H9 (cell line): ENCODE data around the gene CELSR2. TPM values are rescaled to one million over a fixed set of nuclear protein-coding genes. Genes with fewer than 3 reads are reported as not detected.

Experiments
- DNase-seq: peaks from one replicate; pipeline ENCODE4 v3.0.0-alpha.2; 2017
- H2AFZ ChIP-seq: one replicate; pipeline ENCODE4 v1.6.1; 2013; ENCODE audit warnings: mild to moderate bottlenecking, low read length, control low read depth, moderate library complexity
- H2AK5ac ChIP-seq: 2 replicates; pipeline ENCODE4 v1.6.1; 2013; ENCODE audit warnings: low read length, control low read depth, mixed read lengths; ENCODE audit not compliant: insufficient read length
- H2BK120ac ChIP-seq: one replicate; pipeline ENCODE4 v1.6.1; 2013; ENCODE audit warnings: low read depth, mild to moderate bottlenecking, low read length, control low read depth, inconsistent platforms; ENCODE audit not compliant: poor library complexity, severe bottlenecking
- H2BK12ac ChIP-seq: 2 replicates; pipeline ENCODE4 v1.6.1; 2013; ENCODE audit warnings: low read length, control low read depth, mixed read lengths, low read depth; ENCODE audit not compliant: insufficient read length
- H2BK15ac ChIP-seq: 2 replicates; pipeline ENCODE4 v1.6.1; 2013; ENCODE audit warnings: low read depth, low read length, control low read depth
- H2BK20ac ChIP-seq: one replicate; pipeline ENCODE4 v1.6.1; 2013; ENCODE audit warnings: low read depth, mild to moderate bottlenecking, low read length, control low read depth, inconsistent platforms; ENCODE audit not compliant: poor library complexity, severe bottlenecking
- H2BK5ac ChIP-seq: 2 replicates; pipeline ENCODE4 v1.6.1; 2013; ENCODE audit warnings: low read length, control low read depth, mixed read lengths; ENCODE audit not compliant: insufficient read length
- H3K14ac ChIP-seq: 2 replicates; pipeline ENCODE4 v1.6.1; 2013; ENCODE audit warnings: low read length, control low read depth; ENCODE audit not compliant: insufficient read depth
- H3K18ac ChIP-seq: 2 replicates; pipeline ENCODE4 v1.6.1; 2013; ENCODE audit warnings: low read depth, mild to moderate bottlenecking, mixed read lengths, low read length, control low read depth; ENCODE audit not compliant: insufficient read length
- H3K23ac ChIP-seq: 2 replicates; pipeline ENCODE4 v1.6.1; 2013; ENCODE audit warnings: low read length, control low read depth, mixed read lengths, low read depth; ENCODE audit not compliant: insufficient read length
- H3K23me2 ChIP-seq: 2 replicates; pipeline ENCODE4 v1.6.1; 2013; ENCODE audit warnings: low read depth, mild to moderate bottlenecking, mixed read lengths, low read length, control low read depth; ENCODE audit not compliant: insufficient read length, poor library complexity, severe bottlenecking
- H3K27ac ChIP-seq: 2 replicates; pipeline ENCODE4 v1.5.1; 2013; ENCODE audit warnings: low read length, control low read depth, mixed read lengths, low read depth; ENCODE audit not compliant: insufficient read length
- H3K27me3 ChIP-seq: 2 replicates; pipeline ENCODE4 v1.6.1; 2013; ENCODE audit warnings: low read length, control low read depth, inconsistent platforms; ENCODE audit not compliant: insufficient read depth
- H3K4ac ChIP-seq: 2 replicates; pipeline ENCODE4 v1.6.1; 2013; ENCODE audit warnings: low read depth, mild to moderate bottlenecking, control low read depth, inconsistent platforms, low read length, moderate library complexity
- H3K4me1 ChIP-seq: 2 replicates; pipeline ENCODE4 v1.6.1; 2013; ENCODE audit warnings: low read length, control low read depth, inconsistent platforms; ENCODE audit not compliant: insufficient read depth
- H3K4me2 ChIP-seq: 2 replicates; pipeline ENCODE4 v1.6.1; 2013; ENCODE audit warnings: low read length, control low read depth, mixed read lengths; ENCODE audit not compliant: insufficient read length, insufficient read depth
- H3K56ac ChIP-seq: 2 replicates; pipeline ENCODE4 v1.6.1; 2013; ENCODE audit warnings: low read depth, mild to moderate bottlenecking, mixed read lengths, low read length, control low read depth; ENCODE audit not compliant: insufficient read length
- H3K79me1 ChIP-seq: 2 replicates; pipeline ENCODE4 v1.6.1; 2013; ENCODE audit warnings: low read depth, mild to moderate bottlenecking, moderate library complexity, low read length, control low read depth, inconsistent platforms; ENCODE audit not compliant: insufficient read depth, poor library complexity, severe bottlenecking
- H3K79me2 ChIP-seq: 2 replicates; pipeline ENCODE4 v1.6.1; 2013; ENCODE audit warnings: low read length, control low read depth, inconsistent platforms; ENCODE audit not compliant: insufficient read depth
- H3K9ac ChIP-seq: 2 replicates; pipeline ENCODE4 v1.6.1; 2013; ENCODE audit warnings: low read length, control low read depth, mixed read lengths; ENCODE audit not compliant: insufficient read length; ENCODE audit errors: extremely low read depth
- H3K9me3 ChIP-seq: one replicate; pipeline ENCODE4 v1.6.1; 2013; ENCODE audit warnings: low read depth, low read length, inconsistent platforms; ENCODE audit not compliant: control insufficient read depth
- H3T11ph ChIP-seq: one replicate; pipeline ENCODE4 v1.6.1; 2013; ENCODE audit warnings: mild to moderate bottlenecking, low read length, control low read depth, inconsistent platforms
- H4K20me1 ChIP-seq: one replicate; pipeline ENCODE4 v1.6.1; 2013; ENCODE audit not compliant: control insufficient read depth, insufficient read length, insufficient read depth
- H4K5ac ChIP-seq: 2 replicates; pipeline ENCODE4 v1.6.1; 2013; ENCODE audit warnings: low read depth, mild to moderate bottlenecking, mixed read lengths, low read length, control low read depth; ENCODE audit not compliant: insufficient read length
- H4K8ac ChIP-seq: replicated peaks from 2 replicates; pipeline ENCODE4 v1.6.1; 2013; ENCODE audit warnings: low read length, control low read depth, mixed read lengths, low read depth; ENCODE audit not compliant: insufficient read length
- H4K91ac ChIP-seq: 2 replicates; pipeline ENCODE4 v1.6.1; 2013; ENCODE audit warnings: low read depth, mild to moderate bottlenecking, moderate library complexity, mixed read lengths, low read length, control low read depth; ENCODE audit not compliant: insufficient read length
- H3K27ac Mint-ChIP-seq, 3 experiments: 2 replicates in 2 of 3; 3 replicates in 1 of 3; pipeline ENCODE4 v1.8.0; 2020 to 2021; ENCODE audit warnings: mixed read lengths in 3 of 3, mild to moderate bottlenecking in 1 of 3, moderate library complexity in 1 of 3
- H3K27me3 Mint-ChIP-seq: 2 replicates; pipeline ENCODE4 v1.8.0; 2021; ENCODE audit warnings: low read depth, mild to moderate bottlenecking, moderate library complexity, mixed read lengths
- H3K36me3 Mint-ChIP-seq, 3 experiments: 2 replicates in 2 of 3; 3 replicates in 1 of 3; pipeline ENCODE4 v1.8.0; 2020 to 2021; ENCODE audit warnings: low read depth in 3 of 3, mixed read lengths in 3 of 3; ENCODE audit not compliant: insufficient read depth in 1 of 3
- H3K4me1 Mint-ChIP-seq, 2 experiments: 2 replicates each; pipeline ENCODE4 v1.8.0; 2020; ENCODE audit warnings: mixed read lengths in 2 of 2
- H3K4me3 Mint-ChIP-seq, 2 experiments: 2 replicates in 1 of 2; 3 replicates in 1 of 2; pipeline ENCODE4 v1.8.0; 2020 to 2021; ENCODE audit warnings: mild to moderate bottlenecking in 2 of 2, mixed read lengths in 2 of 2, moderate library complexity in 1 of 2
- H3K9me3 Mint-ChIP-seq, 2 experiments: 2 replicates in 1 of 2; 3 replicates in 1 of 2; pipeline ENCODE4 v1.8.0; 2020; ENCODE audit warnings: mild to moderate bottlenecking in 2 of 2, mixed read lengths in 2 of 2, moderate library complexity in 1 of 2
- CTCF ChIP-seq: fragments of 200-600 bp; sonication (generic); conservative IDR thresholded peaks from 3 replicates; pipeline ENCODE4 v1.8.0; 2021; ENCODE audit warnings: antibody characterized with exemption, mild to moderate bottlenecking
- WGBS: extraction: QIAGEN DNeasy Blood & Tissue Kit; methylation state at CpG from one replicate; pipeline ENCODE4 v1.1.7; 2013; ENCODE audit warnings: missing lambda C conversion rate, low lambda C conversion rate, mixed read lengths; ENCODE audit not compliant: insufficient read length; ENCODE audit errors: extremely low coverage; 5-methylcytosine and 5-hydroxymethylcytosine counted together
- total RNA-seq: library from RNA; stranded (reverse); gene quantifications from 2 replicates; pipeline ENCODE4 v1.2.1, GENCODE V29; 2021

Gene CELSR2
- total RNA-seq, 1 experiment from 2014 or later, result 29.2 TPM

DNA sequence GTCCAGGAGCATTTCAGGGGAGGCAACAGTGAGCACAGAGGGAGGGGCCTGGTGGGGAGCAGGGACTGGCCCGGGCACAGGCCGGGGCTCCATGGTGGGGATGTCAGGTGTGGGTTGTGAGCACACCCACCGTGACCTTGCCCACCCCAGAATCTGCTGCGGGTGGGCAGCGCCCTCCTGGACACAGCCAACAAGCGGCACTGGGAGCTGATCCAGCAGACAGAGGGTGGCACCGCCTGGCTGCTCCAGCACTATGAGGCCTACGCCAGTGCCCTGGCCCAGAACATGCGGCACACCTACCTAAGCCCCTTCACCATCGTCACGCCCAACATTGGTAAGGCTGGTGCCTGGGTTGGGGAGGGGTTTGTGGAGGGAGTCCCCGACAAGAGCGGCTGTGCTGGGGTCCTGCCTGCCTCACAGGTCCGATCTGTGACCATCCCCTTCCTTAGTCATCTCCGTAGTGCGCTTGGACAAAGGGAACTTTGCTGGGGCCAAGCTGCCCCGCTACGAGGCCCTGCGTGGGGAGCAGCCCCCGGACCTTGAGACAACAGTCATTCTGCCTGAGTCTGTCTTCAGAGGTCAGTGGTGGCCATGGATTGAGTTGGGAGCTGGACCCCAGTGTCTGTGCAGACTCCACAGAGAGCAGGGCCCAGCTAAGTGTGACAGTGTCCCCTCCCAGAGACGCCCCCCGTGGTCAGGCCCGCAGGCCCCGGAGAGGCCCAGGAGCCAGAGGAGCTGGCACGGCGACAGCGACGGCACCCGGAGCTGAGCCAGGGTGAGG lies 19.3 kb downstream of the CELSR2 start:
- H4K20me1 ChIP-seq, result no peaks in the 10 kb centered on the region
- no peak for DNase-seq
- no peak overlapping the region for H3K4ac ChIP-seq
- H2BK15ac ChIP-seq, result no peak overlapping the region
- no peak overlapping the region for H2BK20ac ChIP-seq
- no peak overlapping the region for H2BK120ac ChIP-seq
- H3K9ac ChIP-seq, result no peak overlapping the region
- H2BK12ac ChIP-seq, result no peak overlapping the region
- TF ChIP-seq CTCF, result no peak
- no CpG with 5 or more reads among the region's 29 CpGs for WGBS
- H2BK5ac ChIP-seq, result no peak overlapping the region
- no peak overlapping the region for H2AFZ ChIP-seq
- H3K23ac ChIP-seq, result no peak overlapping the region
- H3K27me3 ChIP-seq, result no peaks in the 10 kb centered on the region
- no peaks in the 10 kb centered on the region for H3K4me1 ChIP-seq
- H3T11ph ChIP-seq, result no peak overlapping the region
- Mint-ChIP-seq H3K27ac (no peak overlapping the region; a peak in 1 of 7 replicates), H3K4me3 (no peak overlapping the region), H3K27me3 (no peaks in the 10 kb centered on the region), H3K9me3 (no peaks in the 10 kb centered on the region; a peak in 1 of 5 replicates), H3K4me1 (peaks cover 2 to 4% of the 10 kb centered on the region in 2 experiments; a peak in 2 of 4 replicates), H3K36me3 (peaks cover 9 to 59% (median 44%) of the 10 kb centered on the region in 3 experiments; a peak in 6 of 7 replicates)
- no peaks in the 10 kb centered on the region for H3K79me2 ChIP-seq
- H3K27ac ChIP-seq, result no peak overlapping the region
- no peak overlapping the region for H3K18ac ChIP-seq
- H3K9me3 ChIP-seq, result no peaks in the 10 kb centered on the region
- H3K4me2 ChIP-seq, result no peak overlapping the region
- H3K23me2 ChIP-seq, result no peaks in the 10 kb centered on the region
- H4K5ac ChIP-seq, result no peak overlapping the region
- no peak overlapping the region for H3K14ac ChIP-seq
- H3K56ac ChIP-seq, result no peak overlapping the region
- H4K8ac ChIP-seq, result no peak overlapping the region
- no peak overlapping the region for H4K91ac ChIP-seq
- H2AK5ac ChIP-seq, result no peak overlapping the region
- no peaks in the 10 kb centered on the region for H3K79me1 ChIP-seq
